Thymus (tissue), 11 donors: ENCODE results near the gene RBPJ. TPM values are rescaled to one million over a fixed set of nuclear protein-coding genes. Genes with fewer than 3 reads are reported as not detected.
"Not testable (repeated sequence)": the region's sequence is repeated elsewhere in the genome, so short reads cannot be mapped to it uniquely, and the experiment has no call there.

Experiments used
- DNase-seq, 9 donors: peaks; one replicate each; pipeline ENCODE4 v3.0.0-alpha.2; 2013; ENCODE audit warnings: low spot score in 9 of 9, low read depth in 6 of 9, missing footprints in 1 of 9
- H3K27ac ChIP-seq, 2 donors: one replicate each; pipeline ENCODE4 v1.5.1; 2013; ENCODE audit warnings: control low read depth in 1 of 2, low read depth in 1 of 2, low read length in 1 of 2, mild to moderate bottlenecking in 1 of 2, moderate library complexity in 1 of 2
- H3K27me3 ChIP-seq, 2 donors: one replicate each; pipeline ENCODE4 v1.5.1; 2013; ENCODE audit warnings: low read length in 1 of 2; ENCODE audit not compliant: control insufficient read depth in 2 of 2, insufficient read depth in 1 of 2
- H3K36me3 ChIP-seq, 2 donors: one replicate each; pipeline ENCODE4 v1.5.1; 2013; ENCODE audit warnings: low read length in 1 of 2, mild to moderate bottlenecking in 1 of 2, moderate library complexity in 1 of 2; ENCODE audit not compliant: control insufficient read depth in 2 of 2, insufficient read depth in 2 of 2
- H3K4me1 ChIP-seq, 2 donors: one replicate each; pipeline ENCODE4 v1.5.1; 2013; ENCODE audit warnings: low read length in 2 of 2; ENCODE audit not compliant: control insufficient read depth in 2 of 2, insufficient read depth in 2 of 2
- H3K4me3 ChIP-seq, 2 donors: one replicate each; pipeline ENCODE4 v1.5.1; 2013; ENCODE audit warnings: low read length in 2 of 2, control low read depth in 1 of 2, mild to moderate bottlenecking in 1 of 2
- H3K9me3 ChIP-seq, 2 donors: one replicate each; pipeline ENCODE4 v1.5.1; 2013; ENCODE audit warnings: low read length in 1 of 2, mild to moderate bottlenecking in 1 of 2; ENCODE audit not compliant: control insufficient read depth in 2 of 2, insufficient read depth in 1 of 2
- WGBS: extraction: QIAGEN DNeasy Blood & Tissue Kit; methylation state at CpG from one replicate; pipeline ENCODE4 v1.1.7; 2013; 5-methylcytosine and 5-hydroxymethylcytosine counted together
- polyA plus RNA-seq: library from polyadenylated mRNA; stranded (reverse); fragments of 200-250 nt; gene quantifications from one replicate; pipeline ENCODE4 v1.2.3, GENCODE V29; 2013
- total RNA-seq: library from RNA; stranded (reverse); fragments of 120-200 nt; gene quantifications from one replicate; pipeline ENCODE4 v1.2.4, GENCODE V29; 2013
- donor health status: healthy.

RBPJ gene
- total and polyA plus RNA-seq, 2 donors: 42.1 to 46.8 TPM

DNA sequence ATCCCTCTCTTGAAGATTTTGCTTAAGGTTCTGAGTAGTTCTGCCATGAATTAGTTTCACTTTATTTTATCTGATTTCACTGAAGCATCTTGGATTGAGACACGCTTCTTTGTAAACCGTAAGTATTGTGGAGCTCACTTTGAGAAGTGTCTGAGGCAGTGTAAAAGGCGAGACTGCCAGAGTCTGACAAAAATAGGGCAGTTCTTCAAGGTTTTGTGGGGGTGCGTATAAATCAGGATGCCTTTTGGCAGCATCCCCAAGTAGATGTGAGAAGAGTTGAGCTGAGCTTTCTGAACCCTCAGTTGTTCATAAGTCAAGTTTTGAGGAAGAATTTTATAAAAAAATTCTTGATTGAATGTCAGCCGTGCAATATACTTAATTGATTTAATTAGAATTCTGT, 76.3 kb downstream of the RBPJ start:
- Histone ChIP-seq H3K9me3 (no peaks in the 10 kb centered on the region), H3K27ac (no peak overlapping the region), H3K4me1 (no peaks in the 10 kb centered on the region), H3K4me3 (no peak overlapping the region), H3K27me3 (no peaks in the 10 kb centered on the region), H3K36me3 (peaks cover 0 to 8% of the 10 kb centered on the region in 2 donors)
- no peak for DNase-seq
- 88% methylated on average over 5 of the region's 5 CpGs for WGBS

DNA sequence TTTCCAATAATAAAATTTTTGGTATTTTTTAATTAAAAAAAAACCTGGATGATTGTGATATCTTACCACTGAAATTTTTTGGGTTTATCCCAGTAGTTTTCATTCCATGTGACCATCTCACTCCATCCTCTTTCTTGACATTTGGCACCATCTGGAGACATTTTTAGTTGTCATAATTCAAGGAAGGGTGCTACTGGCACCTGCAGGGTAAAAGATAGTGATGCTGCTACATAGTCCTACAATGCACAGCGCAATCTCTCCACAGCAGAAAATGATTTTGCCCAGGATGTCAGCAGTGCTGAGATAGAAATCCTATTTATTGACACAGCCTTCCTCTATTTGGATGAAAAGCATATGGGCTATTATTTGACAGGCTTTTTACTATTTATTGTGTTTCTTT, 79.3 kb downstream of the RBPJ start:
- Histone ChIP-seq H3K9me3 (no peaks in the 10 kb centered on the region), H3K27ac (no peak overlapping the region), H3K4me3 (no peak overlapping the region), H3K4me1 (no peaks in the 10 kb centered on the region), H3K27me3 (no peaks in the 10 kb centered on the region), H3K36me3 (peaks cover 0 to 2% of the 10 kb centered on the region in 2 donors)
- no peak for DNase-seq
- WGBS: 97% methylated on average over 1 of the region's 1 CpG

DNA sequence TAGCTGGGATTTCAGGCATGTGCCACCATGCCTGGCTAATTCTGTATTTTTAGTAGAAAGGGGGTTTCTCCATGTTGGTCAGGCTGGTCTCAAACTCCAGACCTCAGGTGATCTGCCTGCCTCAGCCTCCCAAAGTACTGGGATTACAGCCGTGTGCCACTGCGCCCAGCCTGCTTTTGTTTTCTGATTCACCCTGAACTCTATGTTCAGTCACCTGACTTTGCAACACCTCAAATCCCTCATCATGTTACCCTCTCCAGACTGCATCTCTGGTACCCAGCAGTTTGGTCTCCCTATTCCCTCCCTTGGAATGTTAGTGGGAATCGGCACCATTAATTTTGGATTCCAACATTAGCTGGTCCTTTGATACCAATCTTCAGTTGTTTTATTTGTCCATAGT, 81.2 kb downstream of the RBPJ start:
- WGBS: 98% methylated on average over 3 of the region's 3 CpGs
- not testable (repeated sequence) for H3K27me3 ChIP-seq, DNase-seq, H3K9me3 ChIP-seq, H3K4me3 ChIP-seq, H3K27ac ChIP-seq, H3K4me1 ChIP-seq
- H3K36me3 ChIP-seq: peaks cover 6 to 10% of the 10 kb centered on the region in 2 donors

DNA sequence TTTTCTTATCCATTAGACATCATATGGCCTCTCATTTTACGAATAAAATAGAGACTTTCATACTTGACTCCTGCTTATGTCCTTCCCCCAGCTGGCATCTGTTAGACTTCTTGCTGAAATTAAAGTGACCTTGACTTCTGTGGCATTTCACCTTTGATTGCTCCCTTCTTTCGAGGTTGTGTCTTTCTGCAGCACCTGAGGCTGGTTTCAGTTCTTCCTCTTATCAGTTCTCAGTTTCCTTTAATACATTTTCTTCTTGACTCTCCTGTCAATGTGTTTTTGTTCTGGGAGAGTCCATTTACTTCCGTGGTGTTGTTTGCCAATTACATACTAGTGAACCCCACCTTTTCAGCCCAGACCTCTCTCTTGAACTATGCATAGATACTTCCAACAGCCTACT, 81.6 kb downstream of the RBPJ start:
- H3K9me3 ChIP-seq: no peaks in the 10 kb centered on the region
- no peak overlapping the region for H3K4me3 ChIP-seq
- DNase-seq: no peak
- no peak overlapping the region for H3K27ac ChIP-seq
- peaks cover 6 to 12% of the 10 kb centered on the region in 2 donors for H3K36me3 ChIP-seq
- no peaks in the 10 kb centered on the region for H3K4me1 ChIP-seq
- H3K27me3 ChIP-seq: no peaks in the 10 kb centered on the region
- over 99% methylated on average over 3 of the region's 3 CpGs for WGBS

DNA sequence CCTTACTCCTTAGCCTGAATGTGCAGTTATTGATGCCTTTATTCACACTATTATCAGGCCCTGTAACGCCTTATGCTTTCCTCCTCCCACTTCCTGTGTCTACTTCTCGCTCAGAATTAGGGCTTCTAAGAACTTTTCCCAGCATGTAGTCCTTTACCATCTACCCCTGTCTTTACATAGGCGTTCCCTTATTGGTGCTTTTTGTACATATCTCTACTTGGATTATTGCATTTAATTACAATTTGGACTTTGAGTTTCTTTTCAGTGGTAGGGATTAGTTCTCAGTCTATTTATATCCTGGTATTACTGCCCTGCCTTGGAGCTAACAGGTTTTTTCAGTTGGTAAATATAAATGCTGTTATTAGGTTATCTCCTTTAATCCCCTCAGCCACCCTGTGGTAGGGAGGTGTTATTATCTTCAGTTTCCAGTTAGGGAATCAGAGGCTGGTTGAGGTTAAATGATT, 84.0 kb downstream of the RBPJ start:
- H3K9me3 ChIP-seq: no peaks in the 10 kb centered on the region
- H3K36me3 ChIP-seq: peaks cover 6 to 12% of the 10 kb centered on the region in 2 donors
- DNase-seq: no peak
- no peak overlapping the region for H3K4me3 ChIP-seq
- H3K27me3 ChIP-seq: no peaks in the 10 kb centered on the region
- no peaks in the 10 kb centered on the region for H3K4me1 ChIP-seq
- no peak overlapping the region for H3K27ac ChIP-seq
- 92% methylated on average over 3 of the region's 3 CpGs for WGBS

DNA sequence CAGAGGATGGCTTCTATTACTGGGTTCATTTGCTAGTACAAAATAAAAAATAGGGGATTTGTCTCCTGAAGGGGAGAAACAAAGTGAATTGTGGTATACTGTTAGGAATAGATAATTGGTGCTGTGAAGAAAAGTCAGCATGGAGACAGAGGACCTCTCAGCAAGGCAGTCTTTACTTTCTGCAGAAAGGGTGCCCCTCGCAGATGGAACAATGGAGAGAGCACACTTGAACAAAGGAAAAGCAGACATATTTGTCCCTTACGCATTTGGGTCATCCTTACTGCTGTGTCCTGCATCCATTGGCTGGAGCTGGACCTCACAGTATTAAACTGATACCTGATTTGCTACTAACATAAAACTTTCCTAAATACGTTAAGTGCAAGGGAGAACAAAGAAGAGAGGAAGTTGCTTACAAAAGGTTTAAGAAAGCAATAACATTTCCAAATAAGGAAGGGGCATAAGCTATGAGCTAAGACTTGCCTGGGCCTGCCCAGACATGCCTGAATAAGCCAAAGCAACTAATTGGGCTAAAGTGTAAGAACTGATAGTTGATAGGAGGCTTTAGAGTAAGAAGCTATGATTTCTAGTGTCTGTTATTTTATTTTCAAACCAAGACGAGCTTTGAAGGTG, 85.6 kb downstream of the RBPJ start:
- H3K36me3 ChIP-seq: peaks cover 6 to 12% of the 10 kb centered on the region in 2 donors
- no peak overlapping the region for H3K27ac ChIP-seq
- no peaks in the 10 kb centered on the region for H3K9me3 ChIP-seq
- no peak for DNase-seq
- WGBS: 98% methylated on average over 4 of the region's 4 CpGs
- H3K4me3 ChIP-seq: no peak overlapping the region
- H3K4me1 ChIP-seq: no peaks in the 10 kb centered on the region
- no peaks in the 10 kb centered on the region for H3K27me3 ChIP-seq

DNA sequence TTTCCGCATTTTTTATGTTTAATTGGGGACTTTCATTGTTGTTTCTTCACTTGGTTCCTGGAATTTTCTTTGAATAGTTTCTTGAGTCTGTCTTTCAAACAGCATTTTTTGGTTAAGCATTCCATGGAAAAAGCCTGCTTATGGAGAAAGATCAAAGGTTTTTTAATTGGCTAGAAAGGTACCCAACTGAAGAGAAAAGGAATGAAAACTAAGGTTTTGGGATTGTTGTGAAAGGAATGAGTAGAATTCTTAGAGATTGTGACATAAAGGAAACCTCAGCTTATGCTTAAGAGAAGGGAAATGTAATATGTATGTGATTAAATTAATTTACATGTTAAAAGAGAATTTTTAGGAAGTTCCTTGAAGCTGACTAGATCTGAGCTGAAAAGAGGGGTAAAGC, 86.7 kb downstream of the RBPJ start:
- Histone ChIP-seq H3K4me3 (no peak overlapping the region), H3K27me3 (no peaks in the 10 kb centered on the region), H3K9me3 (no peaks in the 10 kb centered on the region), H3K4me1 (no peaks in the 10 kb centered on the region), H3K36me3 (peaks cover 6 to 15% of the 10 kb centered on the region in 2 donors), H3K27ac (no peak overlapping the region)
- 99% methylated on average over 1 of the region's 1 CpG for WGBS
- DNase-seq: no peak

DNA sequence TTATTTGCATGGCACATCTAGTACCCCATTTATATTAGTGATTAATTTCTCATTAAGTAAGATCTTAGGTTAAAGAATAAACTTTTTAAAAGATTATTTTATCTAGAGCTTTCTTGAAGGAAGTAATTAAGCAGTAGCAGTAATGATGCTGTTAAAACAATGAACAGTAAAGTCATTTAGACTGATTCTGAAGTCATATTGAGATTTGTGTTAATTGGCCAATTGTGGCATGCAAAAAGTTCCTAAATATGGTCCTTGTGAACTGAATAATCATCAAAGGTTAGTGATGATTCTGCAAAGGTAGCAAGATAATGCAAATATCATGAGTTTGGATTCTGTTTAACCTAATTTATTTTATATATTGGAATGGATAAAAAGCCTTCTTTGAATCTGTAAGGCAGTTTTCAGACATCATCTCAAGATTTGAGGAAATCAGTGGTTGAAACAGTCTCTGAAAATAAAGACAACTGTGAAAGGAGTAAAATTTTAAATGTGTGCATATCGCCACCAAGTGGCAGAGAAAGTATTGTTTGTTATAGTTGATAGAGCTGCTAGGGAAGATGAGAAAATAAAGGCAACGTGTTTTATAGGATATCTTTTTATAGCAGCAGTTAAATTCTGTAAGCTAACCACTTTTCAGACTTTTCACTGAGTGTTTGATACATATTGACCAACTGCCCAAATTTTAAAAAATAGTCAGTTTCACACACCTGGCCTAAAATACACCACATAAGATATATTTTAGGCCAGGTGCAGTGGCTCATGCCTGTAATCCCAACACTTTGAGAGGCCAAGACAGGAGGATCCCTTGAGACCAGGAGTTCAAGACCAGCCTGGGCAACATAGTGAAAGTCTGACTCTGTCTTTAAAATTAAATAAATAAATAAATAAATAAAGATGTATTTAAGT, 89.8 kb downstream of the RBPJ start:
- no peaks in the 10 kb centered on the region for H3K27me3 ChIP-seq
- H3K4me3 ChIP-seq: no peak overlapping the region
- DNase-seq: peak; percentile 16 to 79 (median 59)
- H3K9me3 ChIP-seq: no peaks in the 10 kb centered on the region
- H3K4me1 ChIP-seq: no peaks in the 10 kb centered on the region
- peaks cover 6 to 15% of the 10 kb centered on the region in 2 donors for H3K36me3 ChIP-seq
- 18% methylated on average over 2 of the region's 2 CpGs for WGBS
- no peak overlapping the region for H3K27ac ChIP-seq
